ENCODE measurements around the gene CDKL2. TPM values are rescaled to one million over a fixed set of nuclear protein-coding genes. Genes with fewer than 3 reads are reported as not detected.

CDKL2 gene
- total RNA-seq, 1 experiment from 2014 or later = 1.5 TPM

GRCh38 chr4:75605928-75606327 is 24.4 kb downstream of the CDKL2 start:
- H2BK20ac ChIP-seq (ENCODE audit: low read depth, low read length, poor library complexity, severe bottlenecking) = no peak overlapping the region
- no peak overlapping the region for H3K4me2 ChIP-seq (ENCODE audit: insufficient read depth, insufficient read length, low read length)
- H3T11ph ChIP-seq (ENCODE audit: low read length) = no peak overlapping the region
- H3K36me3 Mint-ChIP-seq (ENCODE audit: insufficient read depth in 1 of 3, low read depth in 3 of 3) = no peaks in the 10 kb centered on the region; a peak in 1 of 7 replicates
- no peak overlapping the region for H3K23ac ChIP-seq (ENCODE audit: insufficient read length, low read depth, low read length)
- no peak overlapping the region for H3K4me3 Mint-ChIP-seq
- H3K9me3 ChIP-seq (ENCODE audit: control insufficient read depth, low read depth, low read length) = no peaks in the 10 kb centered on the region
- H4K5ac ChIP-seq (ENCODE audit: insufficient read length, low read depth, low read length) = no peak overlapping the region
- H3K79me1 ChIP-seq (ENCODE audit: insufficient read depth, low read depth, low read length, poor library complexity, severe bottlenecking) = no peaks in the 10 kb centered on the region
- no peak overlapping the region for H3K18ac ChIP-seq (ENCODE audit: insufficient read length, low read depth, low read length)
- no peak overlapping the region for H3K56ac ChIP-seq (ENCODE audit: insufficient read length, low read depth, low read length)
- no peak overlapping the region for H3K14ac ChIP-seq (ENCODE audit: insufficient read depth, low read length)
- WGBS (ENCODE audit: extremely low coverage, insufficient read length, low lambda C conversion rate) = no CpG with 5 or more reads among the region's 4 CpGs
- no peaks in the 10 kb centered on the region for H3K4me1 Mint-ChIP-seq
- H2BK12ac ChIP-seq (ENCODE audit: insufficient read length, low read depth, low read length) = no peak overlapping the region
- no peaks in the 10 kb centered on the region for H3K27me3 ChIP-seq (ENCODE audit: insufficient read depth, low read length)
- no peak overlapping the region for H2BK5ac ChIP-seq (ENCODE audit: insufficient read length, low read length)
- H3K9ac ChIP-seq (ENCODE audit: extremely low read depth, insufficient read length, low read length) = no peak overlapping the region
- H2BK120ac ChIP-seq (ENCODE audit: low read depth, low read length, poor library complexity, severe bottlenecking) = no peak overlapping the region
- H3K9me3 Mint-ChIP-seq = no peaks in the 10 kb centered on the region; a peak in 1 of 5 replicates
- no peak overlapping the region for H3K4ac ChIP-seq (ENCODE audit: low read depth, low read length)
- no peaks in the 10 kb centered on the region for H3K4me1 ChIP-seq (ENCODE audit: insufficient read depth, low read length)
- H2AK5ac ChIP-seq (ENCODE audit: insufficient read length, low read length) = no peak overlapping the region
- no peak overlapping the region for H4K91ac ChIP-seq (ENCODE audit: insufficient read length, low read depth, low read length)
- H3K27ac Mint-ChIP-seq = no peak overlapping the region
- H3K79me2 ChIP-seq (ENCODE audit: insufficient read depth, low read length) = no peaks in the 10 kb centered on the region
- no peak overlapping the region for H3K27ac ChIP-seq (ENCODE audit: insufficient read length, low read depth, low read length)
- H4K8ac ChIP-seq (replicated peaks; ENCODE audit: insufficient read length, low read depth, low read length) = no peak overlapping the region
- H3K23me2 ChIP-seq (ENCODE audit: insufficient read length, low read depth, low read length, poor library complexity, severe bottlenecking) = no peaks in the 10 kb centered on the region
- H2BK15ac ChIP-seq (ENCODE audit: low read depth, low read length) = no peak overlapping the region
- DNase-seq = no peak
- no peaks in the 10 kb centered on the region for H4K20me1 ChIP-seq (ENCODE audit: control insufficient read depth, insufficient read depth, insufficient read length)
- no peak for TF ChIP-seq CTCF (conservative IDR thresholded peaks at IDR 0.05)
- no peak overlapping the region for H2AFZ ChIP-seq (ENCODE audit: low read length)
- no peaks in the 10 kb centered on the region for H3K27me3 Mint-ChIP-seq (ENCODE audit: low read depth)

Measured in H9 (cell line).